Renal cortical epithelial cell (primary cell): Measurements from ENCODE around the gene PIGU. TPM values are rescaled to one million over a fixed set of nuclear protein-coding genes. Genes with fewer than 3 reads are reported as not detected.
A peak's percentile ranks its signal among the peaks of the same experiment; 100 is the strongest.
"Not testable (repeated sequence)": the region's sequence is repeated elsewhere in the genome, so short reads cannot be mapped to it uniquely, and the experiment has no call there.

Experiments
- DNase-seq: peaks from one replicate; pipeline ENCODE4 v3.0.0-alpha.2; 2011; ENCODE audit warnings: low read depth
- total RNA-seq: library from RNA; depleted of rRNA; stranded (reverse); fragments of >200 nt; gene quantifications from 2 replicates; pipeline ENCODE4 v1.2.3, GENCODE V29; 2014

PIGU gene
- total RNA-seq, 1 donor from 2014 or later: 9.7 TPM

GRCh38 chr20:34532756-34533155, 144.1 kb downstream of the PIGU start:
- DNase-seq: no peak

GRCh38 chr20:34532320-34532719, 144.6 kb downstream of the PIGU start:
- no peak for DNase-seq

GRCh38 chr20:34531608-34532265, 145.2 kb downstream of the PIGU start:
- no peak for DNase-seq

- no peak for DNase-seq
Measured at GRCh38 chr20:34530342-34530741, 146.6 kb downstream of the PIGU start.

GRCh38 chr20:34529742-34530141, 147.2 kb downstream of the PIGU start:
- DNase-seq: no peak

GRCh38 chr20:34528921-34529297, 148.0 kb downstream of the PIGU start:
- DNase-seq: peak; percentile 49

- no peak for DNase-seq
Measured at GRCh38 chr20:34527016-34527415, 149.9 kb downstream of the PIGU start.

GRCh38 chr20:34526466-34526865, 150.4 kb downstream of the PIGU start:
- peak; percentile 21 for DNase-seq

- DNase-seq: peak; percentile 100
Measured at GRCh38 chr20:34525709-34526416, 151.0 kb downstream of the PIGU start.

- no peak for DNase-seq
Measured at GRCh38 chr20:34525342-34525708, 151.6 kb downstream of the PIGU start.

- DNase-seq: no peak
Measured at GRCh38 chr20:34524426-34524825, 152.5 kb downstream of the PIGU start.

GRCh38 chr20:34522969-34523871, 153.7 kb downstream of the PIGU start:
- peak; percentile 51 for DNase-seq

- not testable (repeated sequence) for DNase-seq
Measured at GRCh38 chr20:34519841-34520240, 157.1 kb downstream of the PIGU start.

- not testable (repeated sequence) for DNase-seq
Measured at GRCh38 chr20:34518863-34519262, 158.0 kb downstream of the PIGU start.

GRCh38 chr20:34517114-34517505, 159.8 kb downstream of the PIGU start:
- DNase-seq: no peak

- DNase-seq: peak; percentile 89
Measured at GRCh38 chr20:34516247-34517113, 160.4 kb downstream of the PIGU start, which contains the start of gene DYNLRB1. Gene DYNLRB1, plus strand, starts transcription at chr20:34516422. Its CDS starts 37 bp downstream, at chr20:34516459.

GRCh38 chr20:34515484-34516246, 161.2 kb downstream of the PIGU start:
- DNase-seq: peak; percentile 61

GRCh38 chr20:34514897-34515483, 161.9 kb downstream of the PIGU start:
- no peak for DNase-seq

- not testable (repeated sequence) for DNase-seq
Measured at GRCh38 chr20:34514034-34514433, 162.9 kb downstream of the PIGU start.

- DNase-seq: peak; percentile 80
Measured at GRCh38 chr20:34512955-34513419, 163.9 kb downstream of the PIGU start.
